WTC11 (cell line): ENCODE results near the gene ZNF772. TPM values are rescaled to one million over a fixed set of nuclear protein-coding genes. Genes with fewer than 3 reads are reported as not detected.

ENCODE experiments used
- ATAC-seq: fragments of 200-7000 bp; cut with Tn5 transposase; 2 replicates; pipeline ENCODE4 v1.10.0; 2021; ENCODE audit warnings: mild to moderate bottlenecking, moderate library complexity
- CTCF ChIA-PET: fragments of 300-600 bp; sonication (Branson Sonifier 250); formaldehyde crosslinking; loops from one replicate; lab custom pipeline; 2021; ENCODE audit warnings: antibody characterized with exemption; lab: Charles Lee
- POLR2A ChIA-PET: fragments of 350-600 bp; sonication (Branson Sonifier 250); formaldehyde crosslinking; loops from one replicate; lab custom pipeline; 2021; ENCODE audit warnings: antibody characterized with exemption; lab: Charles Lee
- DNase-seq: peaks from one replicate; pipeline ENCODE4 v3.0.0; 2021; ENCODE audit warnings: low spot score
- H3K27ac Mint-ChIP-seq: 2 replicates; pipeline ENCODE4 v1.8.0; 2021; ENCODE audit warnings: mixed read lengths
- H3K27me3 Mint-ChIP-seq: 2 replicates; pipeline ENCODE4 v1.8.0; 2021; ENCODE audit warnings: low read depth, mild to moderate bottlenecking, moderate library complexity, mixed read lengths
- H3K36me3 Mint-ChIP-seq: 2 replicates; pipeline ENCODE4 v1.8.0; 2021; ENCODE audit warnings: mixed read lengths
- H3K4me1 Mint-ChIP-seq: 2 replicates; pipeline ENCODE4 v1.8.0; 2022; ENCODE audit warnings: mixed read lengths
- H3K4me3 Mint-ChIP-seq: 2 replicates; pipeline ENCODE4 v1.8.0; 2021; ENCODE audit warnings: mild to moderate bottlenecking, moderate library complexity, mixed read lengths
- H3K9me3 Mint-ChIP-seq: 2 replicates; pipeline ENCODE4 v1.8.0; 2021; ENCODE audit warnings: mixed read lengths
- ATF1 ChIP-seq: sonication (generic); formaldehyde crosslinking; IDR thresholded peaks from 2 replicates; pipeline ENCODE4 v1.8.1; 2023; ENCODE audit warnings: mild to moderate bottlenecking, moderate library complexity, missing genetic modification reagents
- CBFB ChIP-seq: sonication (generic); formaldehyde crosslinking; IDR thresholded peaks from 2 replicates; pipeline ENCODE4 v1.8.1; 2022; ENCODE audit warnings: mild to moderate bottlenecking, low read depth, missing genetic modification reagents
- CREB1 ChIP-seq: sonication (generic); formaldehyde crosslinking; IDR thresholded peaks from 2 replicates; pipeline ENCODE4 v1.8.0; 2023; ENCODE audit warnings: mild to moderate bottlenecking, missing genetic modification reagents
- ESRRA ChIP-seq: sonication (generic); formaldehyde crosslinking; IDR thresholded peaks from 2 replicates; pipeline ENCODE4 v1.8.1; 2022; ENCODE audit warnings: mild to moderate bottlenecking, missing genetic modification reagents, borderline replicate concordance
- FOXJ3 ChIP-seq: sonication (generic); formaldehyde crosslinking; IDR thresholded peaks from 2 replicates; pipeline ENCODE4 v1.9.0; 2021; ENCODE audit warnings: missing genetic modification reagents, mild to moderate bottlenecking, borderline replicate concordance
- GTF2I ChIP-seq: fragments of 250-450 bp; sonication (Bioruptor Pico); conservative IDR thresholded peaks from 2 replicates; pipeline ENCODE4 v1.4.0; 2021; ENCODE audit warnings: mild to moderate bottlenecking
- MXD4 ChIP-seq: fragments of 250-450 bp; sonication (Bioruptor Pico); IDR thresholded peaks from 2 replicates; pipeline ENCODE4 v1.8.0; 2021; ENCODE audit warnings: mild to moderate bottlenecking, moderate library complexity, borderline replicate concordance
- MYBL2 ChIP-seq: sonication (generic); formaldehyde crosslinking; IDR thresholded peaks from 2 replicates; pipeline ENCODE4 v1.8.1; 2023; ENCODE audit warnings: mild to moderate bottlenecking, moderate library complexity, missing genetic modification reagents
- NR1H2 ChIP-seq: sonication (generic); formaldehyde crosslinking; IDR thresholded peaks from 2 replicates; pipeline ENCODE4 v1.9.0; 2021; ENCODE audit warnings: mild to moderate bottlenecking, moderate library complexity, missing genetic modification reagents
- RORB ChIP-seq: fragments of 250-450 bp; sonication (Bioruptor Pico); IDR thresholded peaks from 2 replicates; pipeline ENCODE4 v1.9.0; 2021; ENCODE audit warnings: mild to moderate bottlenecking
- TP53 ChIP-seq: sonication (generic); formaldehyde crosslinking; IDR thresholded peaks from 2 replicates; pipeline ENCODE4 v1.8.1; 2023; ENCODE audit warnings: mild to moderate bottlenecking, missing genetic modification reagents
- ZNF121 ChIP-seq: sonication (generic); formaldehyde crosslinking; IDR thresholded peaks from 2 replicates; pipeline ENCODE4 v1.8.0; 2023; ENCODE audit warnings: missing genetic modification reagents
- total RNA-seq: library from RNA; stranded (reverse); gene quantifications from 3 replicates; pipeline ENCODE4 v1.2.3, GENCODE V29; 2021
- TF ChIP-seq, protein P1 (sequence below): sonication (generic); formaldehyde crosslinking; IDR thresholded peaks from 2 replicates; pipeline ENCODE4 v1.8.0; 2022; ENCODE audit warnings: mild to moderate bottlenecking, missing genetic modification reagents
- TF ChIP-seq, protein P2 (sequence below): fragments of 250-450 bp; sonication (Bioruptor Pico); IDR thresholded peaks from 2 replicates; pipeline ENCODE4 v1.9.0; 2021; ENCODE audit warnings: mild to moderate bottlenecking, borderline replicate concordance
- TF ChIP-seq, protein P3 (sequence below): sonication (generic); formaldehyde crosslinking; IDR thresholded peaks from 2 replicates; pipeline ENCODE4 v1.8.1; 2022; ENCODE audit warnings: low read depth, missing genetic modification reagents, borderline replicate concordance
- TF ChIP-seq, protein P4 (sequence below): fragments of 250-450 bp; sonication (Bioruptor Pico); conservative IDR thresholded peaks from 2 replicates; pipeline ENCODE4 v1.9.0; 2021; ENCODE audit warnings: mild to moderate bottlenecking
- TF ChIP-seq, protein P5 (sequence below): sonication (generic); formaldehyde crosslinking; IDR thresholded peaks from 2 replicates; pipeline ENCODE4 v1.8.0; 2023; ENCODE audit warnings: mild to moderate bottlenecking, missing genetic modification reagents
- TF ChIP-seq, protein P6 (sequence below): sonication (generic); formaldehyde crosslinking; IDR thresholded peaks from 2 replicates; pipeline ENCODE4 v1.8.0; 2022; ENCODE audit warnings: missing genetic modification reagents
- TF ChIP-seq, protein P7 (sequence below): sonication (generic); formaldehyde crosslinking; IDR thresholded peaks from 2 replicates; pipeline ENCODE4 v1.8.1; 2023; ENCODE audit warnings: mild to moderate bottlenecking, missing genetic modification reagents, moderate library complexity

The ZNF772 gene
- total RNA-seq, 1 experiment from 2014 or later, result 13.1 TPM

DNA sequence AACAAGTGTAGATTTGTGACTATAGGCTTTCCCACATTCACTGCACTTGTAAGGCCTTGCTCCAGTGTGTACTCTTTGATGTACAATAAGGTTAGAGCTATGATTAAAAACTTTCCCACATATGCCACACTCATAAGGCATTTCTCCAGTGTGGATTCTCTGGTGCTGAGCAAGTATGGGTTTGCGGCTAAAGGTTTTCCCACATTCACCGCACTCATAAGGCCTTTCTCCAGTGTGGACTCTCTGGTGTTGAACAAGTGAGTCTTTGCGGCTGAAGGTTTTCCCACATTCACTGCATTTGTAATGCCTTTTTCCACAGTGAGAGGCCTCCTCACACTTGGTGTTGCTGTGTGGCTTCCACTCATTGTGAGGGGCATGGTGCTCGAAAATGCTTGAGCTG, 3.7 kb downstream of the ZNF772 start:
- H3K4me1 Mint-ChIP-seq, result peaks cover 7% of the 10 kb centered on the region
- TF ChIP-seq, protein P1, sequence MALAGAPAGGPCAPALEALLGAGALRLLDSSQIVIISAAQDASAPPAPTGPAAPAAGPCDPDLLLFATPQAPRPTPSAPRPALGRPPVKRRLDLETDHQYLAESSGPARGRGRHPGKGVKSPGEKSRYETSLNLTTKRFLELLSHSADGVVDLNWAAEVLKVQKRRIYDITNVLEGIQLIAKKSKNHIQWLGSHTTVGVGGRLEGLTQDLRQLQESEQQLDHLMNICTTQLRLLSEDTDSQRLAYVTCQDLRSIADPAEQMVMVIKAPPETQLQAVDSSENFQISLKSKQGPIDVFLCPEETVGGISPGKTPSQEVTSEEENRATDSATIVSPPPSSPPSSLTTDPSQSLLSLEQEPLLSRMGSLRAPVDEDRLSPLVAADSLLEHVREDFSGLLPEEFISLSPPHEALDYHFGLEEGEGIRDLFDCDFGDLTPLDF (CRISPR knock-in tag), result no peak
- TF ChIP-seq NR1H2 (no peak), CREB1 (CRISPR knock-in tag) (no peak), ZNF121 (CRISPR knock-in tag) (no peak)
- TF ChIP-seq, protein P2, sequence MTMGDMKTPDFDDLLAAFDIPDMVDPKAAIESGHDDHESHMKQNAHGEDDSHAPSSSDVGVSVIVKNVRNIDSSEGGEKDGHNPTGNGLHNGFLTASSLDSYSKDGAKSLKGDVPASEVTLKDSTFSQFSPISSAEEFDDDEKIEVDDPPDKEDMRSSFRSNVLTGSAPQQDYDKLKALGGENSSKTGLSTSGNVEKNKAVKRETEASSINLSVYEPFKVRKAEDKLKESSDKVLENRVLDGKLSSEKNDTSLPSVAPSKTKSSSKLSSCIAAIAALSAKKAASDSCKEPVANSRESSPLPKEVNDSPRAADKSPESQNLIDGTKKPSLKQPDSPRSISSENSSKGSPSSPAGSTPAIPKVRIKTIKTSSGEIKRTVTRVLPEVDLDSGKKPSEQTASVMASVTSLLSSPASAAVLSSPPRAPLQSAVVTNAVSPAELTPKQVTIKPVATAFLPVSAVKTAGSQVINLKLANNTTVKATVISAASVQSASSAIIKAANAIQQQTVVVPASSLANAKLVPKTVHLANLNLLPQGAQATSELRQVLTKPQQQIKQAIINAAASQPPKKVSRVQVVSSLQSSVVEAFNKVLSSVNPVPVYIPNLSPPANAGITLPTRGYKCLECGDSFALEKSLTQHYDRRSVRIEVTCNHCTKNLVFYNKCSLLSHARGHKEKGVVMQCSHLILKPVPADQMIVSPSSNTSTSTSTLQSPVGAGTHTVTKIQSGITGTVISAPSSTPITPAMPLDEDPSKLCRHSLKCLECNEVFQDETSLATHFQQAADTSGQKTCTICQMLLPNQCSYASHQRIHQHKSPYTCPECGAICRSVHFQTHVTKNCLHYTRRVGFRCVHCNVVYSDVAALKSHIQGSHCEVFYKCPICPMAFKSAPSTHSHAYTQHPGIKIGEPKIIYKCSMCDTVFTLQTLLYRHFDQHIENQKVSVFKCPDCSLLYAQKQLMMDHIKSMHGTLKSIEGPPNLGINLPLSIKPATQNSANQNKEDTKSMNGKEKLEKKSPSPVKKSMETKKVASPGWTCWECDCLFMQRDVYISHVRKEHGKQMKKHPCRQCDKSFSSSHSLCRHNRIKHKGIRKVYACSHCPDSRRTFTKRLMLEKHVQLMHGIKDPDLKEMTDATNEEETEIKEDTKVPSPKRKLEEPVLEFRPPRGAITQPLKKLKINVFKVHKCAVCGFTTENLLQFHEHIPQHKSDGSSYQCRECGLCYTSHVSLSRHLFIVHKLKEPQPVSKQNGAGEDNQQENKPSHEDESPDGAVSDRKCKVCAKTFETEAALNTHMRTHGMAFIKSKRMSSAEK (CRISPR knock-in tag), result no peak
- TF ChIP-seq, protein P3, sequence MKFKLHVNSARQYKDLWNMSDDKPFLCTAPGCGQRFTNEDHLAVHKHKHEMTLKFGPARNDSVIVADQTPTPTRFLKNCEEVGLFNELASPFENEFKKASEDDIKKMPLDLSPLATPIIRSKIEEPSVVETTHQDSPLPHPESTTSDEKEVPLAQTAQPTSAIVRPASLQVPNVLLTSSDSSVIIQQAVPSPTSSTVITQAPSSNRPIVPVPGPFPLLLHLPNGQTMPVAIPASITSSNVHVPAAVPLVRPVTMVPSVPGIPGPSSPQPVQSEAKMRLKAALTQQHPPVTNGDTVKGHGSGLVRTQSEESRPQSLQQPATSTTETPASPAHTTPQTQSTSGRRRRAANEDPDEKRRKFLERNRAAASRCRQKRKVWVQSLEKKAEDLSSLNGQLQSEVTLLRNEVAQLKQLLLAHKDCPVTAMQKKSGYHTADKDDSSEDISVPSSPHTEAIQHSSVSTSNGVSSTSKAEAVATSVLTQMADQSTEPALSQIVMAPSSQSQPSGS, result no peak
- TF ChIP-seq, protein P4, sequence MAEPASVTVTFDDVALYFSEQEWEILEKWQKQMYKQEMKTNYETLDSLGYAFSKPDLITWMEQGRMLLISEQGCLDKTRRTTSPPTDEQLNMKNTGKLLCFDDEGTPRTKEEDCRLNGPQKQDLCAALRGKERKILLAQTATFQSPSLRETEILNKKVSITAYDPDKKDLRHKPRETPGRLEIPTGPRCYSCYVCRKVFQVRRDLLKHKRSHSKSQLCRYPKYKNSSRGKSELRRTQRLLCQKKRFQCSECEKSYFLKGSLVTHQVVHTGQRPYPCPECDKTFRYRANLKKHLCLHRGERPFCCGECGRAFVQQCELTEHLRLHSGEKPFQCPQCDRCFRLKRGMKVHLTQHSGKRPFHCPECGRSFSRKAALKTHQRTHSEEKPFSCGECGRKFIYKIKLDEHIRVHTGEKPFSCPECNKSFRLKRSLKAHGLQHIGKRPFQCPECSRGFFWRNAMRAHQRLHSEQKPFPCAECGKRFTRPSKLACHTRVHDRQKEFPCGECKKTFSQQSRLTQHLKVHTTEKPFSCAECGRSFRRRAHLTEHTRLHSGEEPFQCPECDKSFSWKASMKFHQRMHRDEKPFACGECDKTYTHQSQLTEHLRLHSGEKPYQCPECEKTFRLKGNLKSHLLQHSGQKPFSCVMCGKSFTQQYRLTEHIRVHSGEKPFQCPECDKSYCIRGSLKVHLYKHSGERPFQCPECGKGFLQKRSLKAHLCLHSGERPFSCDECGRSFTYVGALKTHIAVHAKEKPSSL, result no peak
- ChIA-PET POLR2A (no interaction called here), CTCF (no interaction called here)
- ATAC-seq (no peak), DNase-seq (no peak)
- no peak overlapping the region for H3K4me3 Mint-ChIP-seq
- H3K36me3 Mint-ChIP-seq, result peaks cover 85% of the 10 kb centered on the region
- peaks cover 91% of the 10 kb centered on the region for H3K9me3 Mint-ChIP-seq
- H3K27me3 Mint-ChIP-seq, result peaks cover 14% of the 10 kb centered on the region
- no peak overlapping the region for H3K27ac Mint-ChIP-seq

DNA sequence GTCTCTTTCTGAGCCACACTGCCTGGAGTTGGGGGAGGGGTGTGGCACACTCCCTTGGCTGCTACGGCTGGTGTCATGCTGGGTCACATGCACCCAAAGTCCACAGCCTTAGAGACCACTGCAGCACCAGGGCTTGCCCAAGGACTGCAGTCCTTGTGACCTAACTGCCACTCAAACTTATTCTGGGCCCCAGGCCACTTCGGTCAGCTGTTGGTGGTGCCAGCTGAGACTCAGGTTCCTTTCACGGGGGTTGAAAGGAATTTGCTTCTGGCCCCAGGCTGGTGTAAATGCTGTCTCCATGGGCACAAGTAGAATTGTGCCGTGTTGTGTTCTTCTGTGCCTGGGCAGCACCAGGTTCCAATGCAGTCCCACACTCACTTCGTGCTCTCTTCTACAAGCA, 10.9 kb downstream of the ZNF772 start:
- TF ChIP-seq MYBL2 (CRISPR knock-in tag), result no peak
- no peak for TF ChIP-seq RORB (CRISPR knock-in tag)
- TF ChIP-seq ATF1 (CRISPR knock-in tag), result no peak
- TF ChIP-seq FOXJ3 (CRISPR knock-in tag), result no peak
- TF ChIP-seq TP53, result no peak
- TF ChIP-seq, protein P5, sequence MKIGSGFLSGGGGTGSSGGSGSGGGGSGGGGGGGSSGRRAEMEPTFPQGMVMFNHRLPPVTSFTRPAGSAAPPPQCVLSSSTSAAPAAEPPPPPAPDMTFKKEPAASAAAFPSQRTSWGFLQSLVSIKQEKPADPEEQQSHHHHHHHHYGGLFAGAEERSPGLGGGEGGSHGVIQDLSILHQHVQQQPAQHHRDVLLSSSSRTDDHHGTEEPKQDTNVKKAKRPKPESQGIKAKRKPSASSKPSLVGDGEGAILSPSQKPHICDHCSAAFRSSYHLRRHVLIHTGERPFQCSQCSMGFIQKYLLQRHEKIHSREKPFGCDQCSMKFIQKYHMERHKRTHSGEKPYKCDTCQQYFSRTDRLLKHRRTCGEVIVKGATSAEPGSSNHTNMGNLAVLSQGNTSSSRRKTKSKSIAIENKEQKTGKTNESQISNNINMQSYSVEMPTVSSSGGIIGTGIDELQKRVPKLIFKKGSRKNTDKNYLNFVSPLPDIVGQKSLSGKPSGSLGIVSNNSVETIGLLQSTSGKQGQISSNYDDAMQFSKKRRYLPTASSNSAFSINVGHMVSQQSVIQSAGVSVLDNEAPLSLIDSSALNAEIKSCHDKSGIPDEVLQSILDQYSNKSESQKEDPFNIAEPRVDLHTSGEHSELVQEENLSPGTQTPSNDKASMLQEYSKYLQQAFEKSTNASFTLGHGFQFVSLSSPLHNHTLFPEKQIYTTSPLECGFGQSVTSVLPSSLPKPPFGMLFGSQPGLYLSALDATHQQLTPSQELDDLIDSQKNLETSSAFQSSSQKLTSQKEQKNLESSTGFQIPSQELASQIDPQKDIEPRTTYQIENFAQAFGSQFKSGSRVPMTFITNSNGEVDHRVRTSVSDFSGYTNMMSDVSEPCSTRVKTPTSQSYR (CRISPR knock-in tag), result no peak
- TF ChIP-seq GTF2I (CRISPR knock-in tag), result no peak
- TF ChIP-seq ESRRA (CRISPR knock-in tag), result no peak
- TF ChIP-seq MXD4 (CRISPR knock-in tag), result no peak
- TF ChIP-seq, protein P6, sequence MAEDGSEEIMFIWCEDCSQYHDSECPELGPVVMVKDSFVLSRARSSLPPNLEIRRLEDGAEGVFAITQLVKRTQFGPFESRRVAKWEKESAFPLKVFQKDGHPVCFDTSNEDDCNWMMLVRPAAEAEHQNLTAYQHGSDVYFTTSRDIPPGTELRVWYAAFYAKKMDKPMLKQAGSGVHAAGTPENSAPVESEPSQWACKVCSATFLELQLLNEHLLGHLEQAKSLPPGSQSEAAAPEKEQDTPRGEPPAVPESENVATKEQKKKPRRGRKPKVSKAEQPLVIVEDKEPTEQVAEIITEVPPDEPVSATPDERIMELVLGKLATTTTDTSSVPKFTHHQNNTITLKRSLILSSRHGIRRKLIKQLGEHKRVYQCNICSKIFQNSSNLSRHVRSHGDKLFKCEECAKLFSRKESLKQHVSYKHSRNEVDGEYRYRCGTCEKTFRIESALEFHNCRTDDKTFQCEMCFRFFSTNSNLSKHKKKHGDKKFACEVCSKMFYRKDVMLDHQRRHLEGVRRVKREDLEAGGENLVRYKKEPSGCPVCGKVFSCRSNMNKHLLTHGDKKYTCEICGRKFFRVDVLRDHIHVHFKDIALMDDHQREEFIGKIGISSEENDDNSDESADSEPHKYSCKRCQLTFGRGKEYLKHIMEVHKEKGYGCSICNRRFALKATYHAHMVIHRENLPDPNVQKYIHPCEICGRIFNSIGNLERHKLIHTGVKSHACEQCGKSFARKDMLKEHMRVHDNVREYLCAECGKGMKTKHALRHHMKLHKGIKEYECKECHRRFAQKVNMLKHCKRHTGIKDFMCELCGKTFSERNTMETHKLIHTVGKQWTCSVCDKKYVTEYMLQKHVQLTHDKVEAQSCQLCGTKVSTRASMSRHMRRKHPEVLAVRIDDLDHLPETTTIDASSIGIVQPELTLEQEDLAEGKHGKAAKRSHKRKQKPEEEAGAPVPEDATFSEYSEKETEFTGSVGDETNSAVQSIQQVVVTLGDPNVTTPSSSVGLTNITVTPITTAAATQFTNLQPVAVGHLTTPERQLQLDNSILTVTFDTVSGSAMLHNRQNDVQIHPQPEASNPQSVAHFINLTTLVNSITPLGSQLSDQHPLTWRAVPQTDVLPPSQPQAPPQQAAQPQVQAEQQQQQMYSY (CRISPR knock-in tag), result no peak
- no peak for TF ChIP-seq CBFB (CRISPR knock-in tag)
- TF ChIP-seq, protein P7, sequence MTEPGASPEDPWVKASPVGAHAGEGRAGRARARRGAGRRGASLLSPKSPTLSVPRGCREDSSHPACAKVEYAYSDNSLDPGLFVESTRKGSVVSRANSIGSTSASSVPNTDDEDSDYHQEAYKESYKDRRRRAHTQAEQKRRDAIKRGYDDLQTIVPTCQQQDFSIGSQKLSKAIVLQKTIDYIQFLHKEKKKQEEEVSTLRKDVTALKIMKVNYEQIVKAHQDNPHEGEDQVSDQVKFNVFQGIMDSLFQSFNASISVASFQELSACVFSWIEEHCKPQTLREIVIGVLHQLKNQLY (CRISPR knock-in tag), result no peak
- Mint-ChIP-seq H3K27ac (no peak overlapping the region), H3K27me3 (peaks cover 3% of the 10 kb centered on the region), H3K36me3 (peaks cover 66% of the 10 kb centered on the region), H3K4me1 (no peaks in the 10 kb centered on the region), H3K4me3 (no peak overlapping the region), H3K9me3 (peaks cover 74% of the 10 kb centered on the region)
- DNase-seq (no peak), ATAC-seq (no peak)
- ChIA-PET CTCF (no interaction called here), POLR2A (no interaction called here)
